ENCODE data around the gene GRK5.

Gene GRK5

DNA sequence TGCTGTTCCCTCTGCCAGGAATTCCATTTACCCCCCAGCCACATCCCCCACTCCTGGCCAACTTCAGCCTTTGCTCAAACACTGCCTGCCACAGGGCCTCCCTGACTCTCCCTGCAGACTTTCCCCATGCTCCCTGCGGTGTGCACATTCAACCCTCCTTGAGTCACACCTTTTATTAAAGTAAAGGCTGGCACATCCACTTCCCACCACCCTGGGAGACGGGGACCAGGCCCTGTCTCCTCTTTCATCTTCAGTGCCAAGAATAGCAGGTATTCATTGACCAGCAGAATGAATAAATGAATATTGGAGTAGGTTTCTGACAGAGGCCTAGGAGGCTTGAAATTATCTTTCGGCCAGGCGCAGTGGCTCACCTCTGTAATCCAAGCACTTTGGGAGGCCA, 91.4 kb downstream of the GRK5 start:
- Histone ChIP-seq H3K4me1 (ENCODE audit: control insufficient read depth in 5 of 5, insufficient read depth in 5 of 5, low read length in 5 of 5) (peaks cover 3 to 40% (median 16%) of the 10 kb centered on the region in 5 donors), H3K27me3 (ENCODE audit: control insufficient read depth in 5 of 5, insufficient read depth in 4 of 5, low read length in 5 of 5) (no peaks in the 10 kb centered on the region), H3K4me3 (ENCODE audit: low read depth in 1 of 5, low read length in 5 of 5) (no peak overlapping the region), H3K36me3 (ENCODE audit: control insufficient read depth in 5 of 5, insufficient read depth in 5 of 5, low read length in 5 of 5) (peaks cover 0 to 5% (median 2%) of the 10 kb centered on the region in 5 donors), H3K9ac (ENCODE audit: low read length in 5 of 5) (no peak overlapping the region), H3K27ac (ENCODE audit: low read depth, low read length) (no peak overlapping the region), H3K9me3 (ENCODE audit: control insufficient read depth in 5 of 5, low read length in 5 of 5) (peaks cover 0 to 4% (median 3%) of the 10 kb centered on the region in 5 donors)

- no peak overlapping the region for H3K9ac ChIP-seq (ENCODE audit: low read length in 5 of 5)
- no peak overlapping the region for H3K4me3 ChIP-seq (ENCODE audit: low read depth in 1 of 5, low read length in 5 of 5)
- H3K36me3 ChIP-seq (ENCODE audit: control insufficient read depth in 5 of 5, insufficient read depth in 5 of 5, low read length in 5 of 5), result peaks cover 0 to 5% (median 0%) of the 10 kb centered on the region in 5 donors
- no peaks in the 10 kb centered on the region for H3K27me3 ChIP-seq (ENCODE audit: control insufficient read depth in 5 of 5, insufficient read depth in 4 of 5, low read length in 5 of 5)
- no peak overlapping the region for H3K27ac ChIP-seq (ENCODE audit: low read depth, low read length)
- peaks cover 3 to 34% (median 16%) of the 10 kb centered on the region in 5 donors for H3K4me1 ChIP-seq (ENCODE audit: control insufficient read depth in 5 of 5, insufficient read depth in 5 of 5, low read length in 5 of 5)
- H3K9me3 ChIP-seq (ENCODE audit: control insufficient read depth in 5 of 5, low read length in 5 of 5), result peaks cover 0 to 4% (median 3%) of the 10 kb centered on the region in 5 donors
Observed at GRCh38 chr10:119299531-119299930, 92.2 kb downstream of the GRK5 start.

GRCh38 chr10:119301397-119301796, 94.0 kb downstream of the GRK5 start:
- Histone ChIP-seq H3K4me3 (ENCODE audit: low read depth in 1 of 5, low read length in 5 of 5) (no peak overlapping the region), H3K9ac (ENCODE audit: low read length in 5 of 5) (no peak overlapping the region), H3K4me1 (ENCODE audit: control insufficient read depth in 5 of 5, insufficient read depth in 5 of 5, low read length in 5 of 5) (peaks cover 3 to 48% (median 21%) of the 10 kb centered on the region in 5 donors), H3K9me3 (ENCODE audit: control insufficient read depth in 5 of 5, low read length in 5 of 5) (peaks cover 0 to 4% (median 3%) of the 10 kb centered on the region in 5 donors), H3K27ac (ENCODE audit: low read depth, low read length) (peak overlapping the region; percentile 41), H3K27me3 (ENCODE audit: control insufficient read depth in 5 of 5, insufficient read depth in 4 of 5, low read length in 5 of 5) (no peaks in the 10 kb centered on the region), H3K36me3 (ENCODE audit: control insufficient read depth in 5 of 5, insufficient read depth in 5 of 5, low read length in 5 of 5) (peaks cover 0 to 2% (median 0%) of the 10 kb centered on the region in 5 donors)

- peaks cover 0 to 2% (median 0%) of the 10 kb centered on the region in 5 donors for H3K36me3 ChIP-seq (ENCODE audit: control insufficient read depth in 5 of 5, insufficient read depth in 5 of 5, low read length in 5 of 5)
- peak overlapping the region in 1 of 5 donors; percentile 38 for H3K9ac ChIP-seq (ENCODE audit: low read length in 5 of 5)
- H3K9me3 ChIP-seq (ENCODE audit: control insufficient read depth in 5 of 5, low read length in 5 of 5), result peaks cover 0 to 4% (median 3%) of the 10 kb centered on the region in 5 donors
- peaks cover 3 to 53% (median 25%) of the 10 kb centered on the region in 5 donors for H3K4me1 ChIP-seq (ENCODE audit: control insufficient read depth in 5 of 5, insufficient read depth in 5 of 5, low read length in 5 of 5)
- H3K27ac ChIP-seq (ENCODE audit: low read depth, low read length), result peak overlapping the region; percentile 41
- no peaks in the 10 kb centered on the region for H3K27me3 ChIP-seq (ENCODE audit: control insufficient read depth in 5 of 5, insufficient read depth in 4 of 5, low read length in 5 of 5)
- H3K4me3 ChIP-seq (ENCODE audit: low read depth in 1 of 5, low read length in 5 of 5), result no peak overlapping the region
Observed at GRCh38 chr10:119302172-119302571, 94.8 kb downstream of the GRK5 start.

DNA sequence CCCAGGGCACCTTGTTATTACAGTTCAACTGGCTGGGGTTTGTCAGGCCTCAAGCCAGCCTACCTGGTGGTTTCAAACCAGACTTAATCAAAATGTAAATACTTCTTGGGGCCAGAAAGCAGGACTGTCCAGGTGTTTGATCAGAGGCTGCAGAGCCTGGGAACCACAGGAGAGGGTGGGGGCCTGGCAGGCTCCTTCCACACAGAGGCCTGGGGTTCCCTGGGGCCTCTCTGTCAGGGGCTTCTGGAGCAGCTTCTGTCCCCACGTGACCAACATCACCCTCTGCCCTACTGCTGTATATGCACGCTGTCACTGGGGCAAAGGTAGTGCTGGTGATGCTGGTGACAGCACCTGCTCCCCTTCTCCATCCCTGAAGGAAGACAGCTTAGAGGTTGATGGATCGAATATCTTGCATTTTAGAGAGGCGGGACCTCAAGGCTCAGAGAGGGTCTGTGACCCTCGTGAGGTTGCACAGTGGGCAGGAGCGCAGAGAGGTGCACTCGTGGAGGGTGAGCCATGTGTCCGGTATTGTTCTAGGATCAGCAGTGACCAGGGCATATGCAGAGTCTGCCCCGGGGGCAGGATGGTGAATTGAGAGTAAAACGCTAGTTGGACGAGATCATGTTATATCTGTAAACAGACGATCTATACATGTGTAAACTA, 95.4 kb downstream of the GRK5 start:
- peaks cover 0 to 2% (median 0%) of the 10 kb centered on the region in 5 donors for H3K36me3 ChIP-seq (ENCODE audit: control insufficient read depth in 5 of 5, insufficient read depth in 5 of 5, low read length in 5 of 5)
- H3K4me3 ChIP-seq (ENCODE audit: low read depth in 1 of 5, low read length in 5 of 5), result no peak overlapping the region
- H3K27me3 ChIP-seq (ENCODE audit: control insufficient read depth in 5 of 5, insufficient read depth in 4 of 5, low read length in 5 of 5), result no peaks in the 10 kb centered on the region
- H3K4me1 ChIP-seq (ENCODE audit: control insufficient read depth in 5 of 5, insufficient read depth in 5 of 5, low read length in 5 of 5), result peaks cover 3 to 54% (median 25%) of the 10 kb centered on the region in 5 donors
- H3K9me3 ChIP-seq (ENCODE audit: control insufficient read depth in 5 of 5, low read length in 5 of 5), result peaks cover 0 to 2% (median 0%) of the 10 kb centered on the region in 5 donors
- peak overlapping the region in 1 of 5 donors; percentile 38 for H3K9ac ChIP-seq (ENCODE audit: low read length in 5 of 5)
- no peak overlapping the region for H3K27ac ChIP-seq (ENCODE audit: low read depth, low read length)

DNA sequence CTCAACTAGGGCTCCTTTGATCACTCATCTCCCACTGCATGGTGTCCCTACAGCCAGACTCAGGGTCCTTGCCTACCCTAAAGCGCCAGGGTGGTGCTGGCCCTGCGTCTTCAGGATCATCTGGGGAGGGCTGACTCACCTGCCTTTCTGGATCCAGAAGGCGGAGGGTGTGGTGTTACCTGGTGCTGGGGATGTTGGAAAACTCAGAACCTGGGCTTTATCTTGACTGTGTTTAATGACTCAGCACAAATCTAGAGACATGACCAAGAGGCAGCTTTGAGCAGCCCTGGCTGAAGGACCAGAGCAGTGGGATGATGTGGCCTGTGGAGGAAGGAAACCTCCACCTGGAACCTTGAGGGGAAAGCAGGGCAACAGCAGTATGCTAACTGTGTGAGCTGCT, 96.5 kb downstream of the GRK5 start:
- H3K27me3 ChIP-seq (ENCODE audit: control insufficient read depth in 5 of 5, insufficient read depth in 4 of 5, low read length in 5 of 5), result no peaks in the 10 kb centered on the region
- peaks cover 3 to 64% (median 28%) of the 10 kb centered on the region in 5 donors for H3K4me1 ChIP-seq (ENCODE audit: control insufficient read depth in 5 of 5, insufficient read depth in 5 of 5, low read length in 5 of 5)
- H3K4me3 ChIP-seq (ENCODE audit: low read depth in 1 of 5, low read length in 5 of 5), result no peak overlapping the region
- no peak overlapping the region for H3K9ac ChIP-seq (ENCODE audit: low read length in 5 of 5)
- no peak overlapping the region for H3K27ac ChIP-seq (ENCODE audit: low read depth, low read length)
- no peaks in the 10 kb centered on the region for H3K9me3 ChIP-seq (ENCODE audit: control insufficient read depth in 5 of 5, low read length in 5 of 5)
- H3K36me3 ChIP-seq (ENCODE audit: control insufficient read depth in 5 of 5, insufficient read depth in 5 of 5, low read length in 5 of 5), result no peaks in the 10 kb centered on the region

GRCh38 chr10:119304541-119304940, 97.2 kb downstream of the GRK5 start:
- no peak overlapping the region for H3K9ac ChIP-seq (ENCODE audit: low read length in 5 of 5)
- no peaks in the 10 kb centered on the region for H3K36me3 ChIP-seq (ENCODE audit: control insufficient read depth in 5 of 5, insufficient read depth in 5 of 5, low read length in 5 of 5)
- H3K27me3 ChIP-seq (ENCODE audit: control insufficient read depth in 5 of 5, insufficient read depth in 4 of 5, low read length in 5 of 5), result no peaks in the 10 kb centered on the region
- no peak overlapping the region for H3K4me3 ChIP-seq (ENCODE audit: low read depth in 1 of 5, low read length in 5 of 5)
- H3K4me1 ChIP-seq (ENCODE audit: control insufficient read depth in 5 of 5, insufficient read depth in 5 of 5, low read length in 5 of 5), result peaks cover 3 to 62% (median 28%) of the 10 kb centered on the region in 5 donors
- H3K27ac ChIP-seq (ENCODE audit: low read depth, low read length), result peak overlapping the region; percentile 37
- H3K9me3 ChIP-seq (ENCODE audit: control insufficient read depth in 5 of 5, low read length in 5 of 5), result no peaks in the 10 kb centered on the region

DNA sequence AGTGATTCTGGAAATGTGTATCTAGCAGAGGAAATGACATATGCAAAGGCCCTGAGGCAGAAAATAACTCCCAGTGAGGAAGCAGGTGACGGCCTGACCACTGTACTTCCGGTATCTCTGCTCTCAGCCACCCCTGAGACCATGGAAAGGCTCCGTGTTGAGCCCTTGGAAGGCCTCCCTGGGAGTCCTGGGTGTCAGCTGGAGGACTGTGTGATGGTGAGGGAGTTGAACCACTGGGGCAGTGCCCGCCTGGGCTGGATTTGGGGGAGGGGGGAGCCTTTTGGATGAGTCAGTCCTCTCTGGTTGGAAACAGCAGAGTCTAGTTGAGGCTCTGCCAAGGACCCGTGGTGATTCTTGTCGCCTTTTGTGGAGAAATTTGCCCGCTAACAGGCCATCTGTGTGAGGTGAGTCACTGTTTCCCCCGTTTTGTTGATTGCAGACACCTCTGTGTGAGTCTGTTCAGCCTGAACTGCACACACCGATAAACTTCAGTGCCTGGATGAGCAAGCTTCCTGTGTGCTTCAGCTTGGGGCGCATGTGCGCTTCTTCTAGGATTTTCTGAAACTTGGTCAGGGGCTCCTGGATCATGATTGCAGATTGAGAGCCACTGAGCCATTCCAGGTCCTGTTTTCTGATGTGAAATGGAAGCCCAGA, 98.6 kb downstream of the GRK5 start:
- H3K36me3 ChIP-seq (ENCODE audit: control insufficient read depth in 5 of 5, insufficient read depth in 5 of 5, low read length in 5 of 5), result no peaks in the 10 kb centered on the region
- H3K4me3 ChIP-seq (ENCODE audit: low read depth in 1 of 5, low read length in 5 of 5), result no peak overlapping the region
- H3K9ac ChIP-seq (ENCODE audit: low read length in 5 of 5), result no peak overlapping the region
- H3K27ac ChIP-seq (ENCODE audit: low read depth, low read length), result peak overlapping the region; percentile 37
- H3K27me3 ChIP-seq (ENCODE audit: control insufficient read depth in 5 of 5, insufficient read depth in 4 of 5, low read length in 5 of 5), result no peaks in the 10 kb centered on the region
- no peaks in the 10 kb centered on the region for H3K9me3 ChIP-seq (ENCODE audit: control insufficient read depth in 5 of 5, low read length in 5 of 5)
- peaks cover 3 to 55% (median 28%) of the 10 kb centered on the region in 5 donors for H3K4me1 ChIP-seq (ENCODE audit: control insufficient read depth in 5 of 5, insufficient read depth in 5 of 5, low read length in 5 of 5)

DNA sequence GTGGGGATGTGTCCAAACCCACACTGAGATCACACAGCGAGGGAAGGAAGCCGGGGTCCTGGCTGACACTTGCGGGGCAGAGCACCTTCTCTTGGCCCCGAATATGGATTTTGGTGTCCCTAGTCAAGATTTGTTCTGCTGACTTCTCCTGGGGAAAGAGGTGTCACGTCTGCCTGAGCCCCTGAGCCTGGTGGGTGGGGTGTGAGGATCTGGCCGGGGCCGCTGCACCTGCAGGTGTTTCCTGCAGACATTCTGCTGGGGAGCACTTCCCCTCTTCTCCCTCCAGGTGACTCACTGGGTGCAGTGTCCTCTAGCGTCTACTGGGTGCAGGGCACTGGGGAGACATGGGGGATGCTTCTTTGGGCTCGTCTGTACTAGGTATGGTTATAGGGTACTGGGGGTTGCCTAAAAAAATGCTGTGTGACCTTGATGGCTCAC, 99.2 kb downstream of the GRK5 start:
- H3K36me3 ChIP-seq (ENCODE audit: control insufficient read depth in 5 of 5, insufficient read depth in 5 of 5, low read length in 5 of 5), result no peaks in the 10 kb centered on the region
- no peak overlapping the region for H3K9ac ChIP-seq (ENCODE audit: low read length in 5 of 5)
- no peaks in the 10 kb centered on the region for H3K9me3 ChIP-seq (ENCODE audit: control insufficient read depth in 5 of 5, low read length in 5 of 5)
- no peaks in the 10 kb centered on the region for H3K27me3 ChIP-seq (ENCODE audit: control insufficient read depth in 5 of 5, insufficient read depth in 4 of 5, low read length in 5 of 5)
- H3K4me1 ChIP-seq (ENCODE audit: control insufficient read depth in 5 of 5, insufficient read depth in 5 of 5, low read length in 5 of 5), result peaks cover 3 to 50% (median 27%) of the 10 kb centered on the region in 5 donors
- no peak overlapping the region for H3K4me3 ChIP-seq (ENCODE audit: low read depth in 1 of 5, low read length in 5 of 5)
- H3K27ac ChIP-seq (ENCODE audit: low read depth, low read length), result no peak overlapping the region

DNA sequence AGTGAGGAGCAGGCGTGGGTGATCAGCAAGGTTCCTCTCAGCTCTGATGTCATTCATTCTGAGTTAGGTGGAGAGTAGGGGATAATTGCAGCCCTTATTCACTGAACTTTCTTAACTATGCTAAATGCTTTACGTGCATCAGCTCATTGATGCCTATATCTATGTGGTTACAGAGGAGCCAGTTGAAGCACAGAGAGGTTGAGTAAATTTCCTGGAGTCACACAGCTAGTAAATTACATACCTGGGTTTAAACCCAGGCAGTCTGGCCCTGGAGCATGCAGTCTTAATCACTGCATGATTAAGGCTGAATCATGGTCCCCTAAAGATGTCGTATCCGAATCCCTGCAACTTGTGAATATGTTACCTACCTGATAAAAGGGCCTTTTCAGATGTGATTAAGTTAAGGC, 99.6 kb downstream of the GRK5 start:
- Histone ChIP-seq H3K4me3 (ENCODE audit: low read depth in 1 of 5, low read length in 5 of 5) (no peak overlapping the region), H3K27ac (ENCODE audit: low read depth, low read length) (no peak overlapping the region), H3K9ac (ENCODE audit: low read length in 5 of 5) (no peak overlapping the region), H3K27me3 (ENCODE audit: control insufficient read depth in 5 of 5, insufficient read depth in 4 of 5, low read length in 5 of 5) (no peaks in the 10 kb centered on the region), H3K36me3 (ENCODE audit: control insufficient read depth in 5 of 5, insufficient read depth in 5 of 5, low read length in 5 of 5) (no peaks in the 10 kb centered on the region), H3K9me3 (ENCODE audit: control insufficient read depth in 5 of 5, low read length in 5 of 5) (no peaks in the 10 kb centered on the region), H3K4me1 (ENCODE audit: control insufficient read depth in 5 of 5, insufficient read depth in 5 of 5, low read length in 5 of 5) (peaks cover under 1 to 45% (median 23%) of the 10 kb centered on the region in 5 donors)
